Measurements from ENCODE around the gene PI16.

The PI16 gene

GRCh38 chr6:36929152-36929551, 25.4 kb upstream of the PI16 start:
- no peak overlapping the region for H3K27ac ChIP-seq
- H3K4me3 ChIP-seq (ENCODE audit: low read depth in 1 of 2, low read length in 1 of 2) = no peak overlapping the region
- no peaks in the 10 kb centered on the region for H3K4me1 ChIP-seq (ENCODE audit: control insufficient read depth in 1 of 2, insufficient read depth in 1 of 2, low read depth in 1 of 2, low read length in 1 of 2)

GRCh38 chr6:36929607-36930006, 24.9 kb upstream of the PI16 start:
- Histone ChIP-seq H3K36me3 (peaks cover 35% of the 10 kb centered on the region), H3K9me3 (no peaks in the 10 kb centered on the region), H3K27ac (no peak overlapping the region), H3K27me3 (peaks cover 17% of the 10 kb centered on the region), H3K4me1 (ENCODE audit: control insufficient read depth in 1 of 2, insufficient read depth in 1 of 2, low read depth in 1 of 2, low read length in 1 of 2) (no peaks in the 10 kb centered on the region), H3K4me3 (ENCODE audit: low read depth in 1 of 2, low read length in 1 of 2) (no peak overlapping the region)
- TF ChIP-seq, protein P1, sequence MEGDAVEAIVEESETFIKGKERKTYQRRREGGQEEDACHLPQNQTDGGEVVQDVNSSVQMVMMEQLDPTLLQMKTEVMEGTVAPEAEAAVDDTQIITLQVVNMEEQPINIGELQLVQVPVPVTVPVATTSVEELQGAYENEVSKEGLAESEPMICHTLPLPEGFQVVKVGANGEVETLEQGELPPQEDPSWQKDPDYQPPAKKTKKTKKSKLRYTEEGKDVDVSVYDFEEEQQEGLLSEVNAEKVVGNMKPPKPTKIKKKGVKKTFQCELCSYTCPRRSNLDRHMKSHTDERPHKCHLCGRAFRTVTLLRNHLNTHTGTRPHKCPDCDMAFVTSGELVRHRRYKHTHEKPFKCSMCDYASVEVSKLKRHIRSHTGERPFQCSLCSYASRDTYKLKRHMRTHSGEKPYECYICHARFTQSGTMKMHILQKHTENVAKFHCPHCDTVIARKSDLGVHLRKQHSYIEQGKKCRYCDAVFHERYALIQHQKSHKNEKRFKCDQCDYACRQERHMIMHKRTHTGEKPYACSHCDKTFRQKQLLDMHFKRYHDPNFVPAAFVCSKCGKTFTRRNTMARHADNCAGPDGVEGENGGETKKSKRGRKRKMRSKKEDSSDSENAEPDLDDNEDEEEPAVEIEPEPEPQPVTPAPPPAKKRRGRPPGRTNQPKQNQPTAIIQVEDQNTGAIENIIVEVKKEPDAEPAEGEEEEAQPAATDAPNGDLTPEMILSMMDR (IDR thresholded peaks at IDR 0.05) = no peak

More at GRCh38 chr6:36929152-36929551, 25.4 kb upstream of the PI16 start:
- H3K9me3 ChIP-seq = no peaks in the 10 kb centered on the region
- H3K27me3 ChIP-seq = peaks cover 13% of the 10 kb centered on the region
- TF ChIP-seq, protein P1 (IDR thresholded peaks at IDR 0.05) = no peak
- H3K36me3 ChIP-seq = peaks cover 38% of the 10 kb centered on the region

GRCh38 chr6:36930483-36930882, 24.1 kb upstream of the PI16 start:
- TF ChIP-seq, protein P1 (IDR thresholded peaks at IDR 0.05) = no peak
- Histone ChIP-seq H3K36me3 (peaks cover 26% of the 10 kb centered on the region), H3K9me3 (no peaks in the 10 kb centered on the region), H3K27ac (no peak overlapping the region), H3K4me1 (ENCODE audit: control insufficient read depth in 1 of 2, insufficient read depth in 1 of 2, low read depth in 1 of 2, low read length in 1 of 2) (no peaks in the 10 kb centered on the region), H3K27me3 (peaks cover 22% of the 10 kb centered on the region), H3K4me3 (ENCODE audit: low read depth in 1 of 2, low read length in 1 of 2) (no peak overlapping the region)

DNA sequence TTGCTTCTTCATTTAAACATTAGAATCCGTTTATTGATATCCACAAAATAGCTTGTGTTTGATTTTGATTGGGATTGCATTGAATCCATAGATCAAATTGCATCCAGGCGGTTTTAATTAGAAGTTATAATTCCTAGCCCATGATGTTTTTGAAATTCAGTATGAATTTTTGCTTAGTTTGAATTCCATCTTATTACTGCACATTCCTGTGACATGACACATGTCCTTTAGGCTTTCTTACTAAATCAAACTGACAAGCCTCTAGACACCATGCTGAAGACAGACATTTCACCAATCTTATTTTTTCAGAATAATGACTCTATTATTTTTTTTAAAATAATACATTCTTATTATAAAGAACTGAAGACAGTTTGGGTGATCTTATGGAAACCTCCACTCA, 21.4 kb upstream of the PI16 start:
- H3K27me3 ChIP-seq = peaks cover 28% of the 10 kb centered on the region
- peaks cover 4% of the 10 kb centered on the region for H3K36me3 ChIP-seq
- no peaks in the 10 kb centered on the region for H3K4me1 ChIP-seq (ENCODE audit: control insufficient read depth in 1 of 2, insufficient read depth in 1 of 2, low read depth in 1 of 2, low read length in 1 of 2)
- no peak overlapping the region for H3K4me3 ChIP-seq (ENCODE audit: low read depth in 1 of 2, low read length in 1 of 2)
- TF ChIP-seq, protein P1 (IDR thresholded peaks at IDR 0.05) = no peak
- no peak overlapping the region for H3K27ac ChIP-seq
- no peaks in the 10 kb centered on the region for H3K9me3 ChIP-seq

DNA sequence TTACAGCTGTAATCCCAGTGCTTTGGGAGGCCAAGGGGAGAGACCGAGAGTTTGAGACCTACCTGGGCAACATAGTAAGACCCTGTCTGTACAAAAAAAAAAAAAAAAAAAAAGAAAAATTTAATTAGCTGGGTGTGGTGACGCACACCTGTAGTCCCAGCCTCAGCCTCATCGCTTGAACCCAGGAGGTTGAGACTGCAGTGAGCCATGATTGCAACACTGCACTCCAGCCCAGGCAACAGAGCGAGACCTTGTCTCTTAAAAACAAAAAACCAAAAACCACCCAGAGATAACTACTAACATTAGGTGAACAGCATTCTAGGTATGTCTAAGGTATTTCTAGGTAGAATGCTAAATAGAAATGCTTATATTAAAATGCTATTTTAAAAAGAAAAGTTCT, 21.0 kb upstream of the PI16 start:
- Histone ChIP-seq H3K4me3 (ENCODE audit: low read depth in 1 of 2, low read length in 1 of 2) (no peak overlapping the region), H3K36me3 (peaks cover under 1% of the 10 kb centered on the region), H3K27ac (no peak overlapping the region), H3K27me3 (peaks cover 28% of the 10 kb centered on the region), H3K4me1 (ENCODE audit: control insufficient read depth in 1 of 2, insufficient read depth in 1 of 2, low read depth in 1 of 2, low read length in 1 of 2) (no peaks in the 10 kb centered on the region), H3K9me3 (no peaks in the 10 kb centered on the region)
- TF ChIP-seq, protein P1 (IDR thresholded peaks at IDR 0.05) = no peak

DNA sequence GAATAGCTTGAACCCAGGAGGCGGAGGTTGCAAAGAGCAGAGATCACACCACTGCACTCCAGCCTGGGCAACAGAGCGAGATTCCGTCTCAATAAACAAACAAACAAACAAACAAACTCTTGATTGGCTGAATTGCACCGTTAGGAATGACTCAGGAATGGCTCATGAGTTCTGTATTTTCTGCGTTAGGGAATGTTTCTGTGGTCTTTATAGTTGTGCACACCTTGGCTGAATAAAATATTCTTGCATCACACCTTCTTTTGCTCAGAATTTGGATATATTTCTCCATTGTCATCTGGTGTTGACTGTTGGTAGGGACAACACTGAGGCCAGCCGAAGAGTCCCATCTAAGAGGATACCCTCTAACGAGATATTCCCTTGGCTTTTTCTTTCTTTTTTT, 19.6 kb upstream of the PI16 start:
- TF ChIP-seq, protein P1 (IDR thresholded peaks at IDR 0.05) = no peak
- H3K27ac ChIP-seq = no peak overlapping the region
- peaks cover 29% of the 10 kb centered on the region for H3K27me3 ChIP-seq
- H3K9me3 ChIP-seq = no peaks in the 10 kb centered on the region
- H3K4me1 ChIP-seq (ENCODE audit: control insufficient read depth in 1 of 2, insufficient read depth in 1 of 2, low read depth in 1 of 2, low read length in 1 of 2) = no peaks in the 10 kb centered on the region
- H3K36me3 ChIP-seq = no peaks in the 10 kb centered on the region
- H3K4me3 ChIP-seq (ENCODE audit: low read depth in 1 of 2, low read length in 1 of 2) = no peak overlapping the region
